Esophagus muscularis mucosa (tissue), 4 donors: ENCODE results near the gene SMARCC1. TPM values are rescaled to one million over a fixed set of nuclear protein-coding genes. Genes with fewer than 3 reads are reported as not detected.
"Not testable (repeated sequence)": the region's sequence is repeated elsewhere in the genome, so short reads cannot be mapped to it uniquely, and the experiment has no call there.

Experiments used
- DNase-seq: peaks from one replicate; pipeline ENCODE4 v3.0.0-alpha.2; 2017; ENCODE audit errors: extremely low spot score
- H3K27ac ChIP-seq, 4 donors: fragments of 200-600 bp; sonication (generic); replicated peaks in 1 of 4; 1 replicate in 3 of 4; 2 replicates in 1 of 4; pipeline ENCODE4 v1.5.1; 2016 to 2019; ENCODE audit warnings: mild to moderate bottlenecking in 1 of 4
- H3K27me3 ChIP-seq, 4 donors: fragments of 200-600 bp; sonication (generic); one replicate each; pipeline versions ENCODE4 v1.5.1 to v1.6.0; 2016 to 2019
- H3K36me3 ChIP-seq, 4 donors: fragments of 200-600 bp; sonication (generic); one replicate each; pipeline ENCODE4 v1.5.1; 2016 to 2019
- H3K4me1 ChIP-seq, 4 donors: fragments of 200-600 bp; sonication (generic); one replicate each; pipeline ENCODE4 v1.5.1; 2016 to 2019
- H3K4me3 ChIP-seq, 4 donors: fragments of 200-600 bp; sonication (generic); 1 replicate in 2 of 4; 2 replicates in 2 of 4; pipeline ENCODE4 v1.5.1; 2016 to 2019; ENCODE audit warnings: mild to moderate bottlenecking in 4 of 4, moderate library complexity in 1 of 4
- H3K9me3 ChIP-seq, 4 donors: fragments of 200-600 bp; sonication (generic); 1 replicate in 3 of 4; 2 replicates in 1 of 4; pipeline ENCODE4 v1.5.1; 2016 to 2019
- CTCF ChIP-seq, 3 experiments: fragments of 200-600 bp in 2 of 3; fragments of 450-650 bp in 1 of 3; sonication (generic) in 2 of 3; IDR thresholded peaks; one replicate each; pipeline ENCODE4 v1.5.1; 2017 to 2019; ENCODE audit warnings: antibody characterized with exemption in 3 of 3, mild to moderate bottlenecking in 2 of 3, moderate library complexity in 1 of 3
- EP300 ChIP-seq: sonication (generic); formaldehyde crosslinking; IDR thresholded peaks from one replicate; pipeline ENCODE4 v1.6.1; 2017; ENCODE audit warnings: antibody characterized with exemption
- POLR2A ChIP-seq: fragments of 450-650 bp; IDR thresholded peaks from one replicate; pipeline ENCODE4 v1.6.1; 2017; ENCODE audit warnings: antibody characterized with exemption, moderate library complexity, mild to moderate bottlenecking, low read depth
- POLR2AphosphoS5 ChIP-seq, 2 donors: sonication (generic); formaldehyde crosslinking; IDR thresholded peaks; one replicate each; pipeline ENCODE4 v1.6.1; 2017; ENCODE audit warnings: antibody characterized with exemption in 2 of 2
- WGBS: methylation state at CpG from one replicate; pipeline ENCODE4 v1.1.5; 2018; 5-methylcytosine and 5-hydroxymethylcytosine counted together
- intact Hi-C: fragments of 100-400 bp; cut with DNase I; formaldehyde crosslinking; loops from one replicate; pipeline ENCODE4 v1.15.1; 2023
- total RNA-seq, 4 donors: library from RNA; depleted of rRNA; stranded (reverse); fragments of >200 nt; gene quantifications; one replicate each; pipeline versions ENCODE4 v1.1.0 to v1.2.1, GENCODE V29; 2016

Gene SMARCC1
- 10 to 100 TPM; 46.1 to 57.2 (median 49.7) TPM for total RNA-seq

- Histone ChIP-seq H3K9me3 (no peaks in the 10 kb centered on the region), H3K27me3 (no peaks in the 10 kb centered on the region), H3K36me3 (no peaks in the 10 kb centered on the region), H3K4me3 (peak within 1 kb of the TSS; percentile 93 to 100 (median 98)), H3K4me1 (peaks cover 28 to 38% (median 36%) of the 10 kb centered on the region in 4 donors), H3K27ac (peak within 1 kb of the TSS; percentile 96 to 100 (median 98))
- TF ChIP-seq CTCF (IDR thresholded peaks at IDR 0.05) (peak in 2 of 3 experiments; percentile 22 to 40), POLR2AphosphoS5 (IDR thresholded peaks at IDR 0.05) (peak; percentile 99), POLR2A (peak; percentile 80), EP300 (no peak)
- peak; percentile 99 for DNase-seq
- intact Hi-C loops: no loop called here
- WGBS: 1% methylated on average over 15 of the region's 79 CpGs
These were observed at the start of gene SMARCC1 for GRCh38 chr3:47781685-47782445. Gene SMARCC1, minus strand, starts transcription at chr3:47781893. Its CDS starts 96 bp downstream, at chr3:47781797.

- intact Hi-C loops, H3K9me3 ChIP-seq, H3K27ac ChIP-seq, H3K27me3 ChIP-seq, H3K4me3 ChIP-seq, DNase-seq: not testable (repeated sequence)
- whole genome bisulfite sequencing: 96% methylated on average over 9 of the region's 9 CpGs
- H3K4me1 ChIP-seq: peaks cover 14 to 23% (median 20%) of the 10 kb centered on the region in 4 donors
- peaks cover 56 to 79% (median 72%) of the 10 kb centered on the region in 4 donors for H3K36me3 ChIP-seq
These were observed 47.8 kb upstream of the SMARCC1 start for GRCh38 chr3:47829482-47829881.

GRCh38 chr3:47825590-47825989 lies 43.9 kb upstream of the SMARCC1 start:
- Histone ChIP-seq H3K27ac (peak overlapping the region; percentile 81 to 89 (median 84)), H3K36me3 (peaks cover 30 to 60% (median 51%) of the 10 kb centered on the region in 4 donors), H3K4me3 (peak overlapping the region; percentile 82 to 96 (median 90)), H3K9me3 (no peaks in the 10 kb centered on the region), H3K27me3 (no peaks in the 10 kb centered on the region), H3K4me1 (peaks cover 18 to 29% (median 24%) of the 10 kb centered on the region in 4 donors)
- intact Hi-C loops: loop anchor here (2.0 kb wide), 1 partner anchor 21 kb away; no protein-coding TSS in a partner anchor
- 25% methylated on average over 5 of the region's 7 CpGs for WGBS
- no peak for TF ChIP-seq EP300
- no peak for TF ChIP-seq POLR2AphosphoS5 (IDR thresholded peaks at IDR 0.05)
- no peak for TF ChIP-seq POLR2A
- TF ChIP-seq CTCF (IDR thresholded peaks at IDR 0.05): no peak
- DNase-seq: no peak

GRCh38 chr3:47824541-47825473 lies 43.1 kb upstream of the SMARCC1 start:
- intact Hi-C loops: loop anchor here (2.0 kb wide), 1 partner anchor 20 kb away; no protein-coding TSS in a partner anchor
- WGBS: 6% methylated on average over 32 of the region's 77 CpGs
- DNase-seq: no peak
- H3K9me3 ChIP-seq: no peaks in the 10 kb centered on the region
- peak; percentile 71 to 89 (median 75) for TF ChIP-seq CTCF (IDR thresholded peaks at IDR 0.05)
- TF ChIP-seq POLR2AphosphoS5 (IDR thresholded peaks at IDR 0.05): peak; percentile 7 to 47
- no peak for TF ChIP-seq POLR2A
- peaks cover 22 to 60% (median 51%) of the 10 kb centered on the region in 4 donors for H3K36me3 ChIP-seq
- H3K27ac ChIP-seq: peak overlapping the region; percentile 81 to 89 (median 84)
- H3K27me3 ChIP-seq: no peaks in the 10 kb centered on the region
- peaks cover 18 to 29% (median 24%) of the 10 kb centered on the region in 4 donors for H3K4me1 ChIP-seq
- H3K4me3 ChIP-seq: peak overlapping the region; percentile 82 to 96 (median 90)
